Esophagus squamous epithelium (tissue), 4 donors: Measurements from ENCODE around the gene FHOD3.

Source experiments
- CTCF ChIP-seq, 6 experiments: fragments of 450-650 bp in 4 of 6; fragments of 200-600 bp in 2 of 6; sonication (generic) in 2 of 6; IDR thresholded peaks; one replicate each; pipeline ENCODE4 v1.5.1; 2016 to 2019; ENCODE audit warnings: antibody characterized with exemption in 6 of 6, mild to moderate bottlenecking in 4 of 6, moderate library complexity in 4 of 6
- POLR2A ChIP-seq, 4 donors: fragments of 450-650 bp; IDR thresholded peaks; one replicate each; pipeline ENCODE4 v1.6.1; 2017; ENCODE audit warnings: antibody characterized with exemption in 4 of 4, mild to moderate bottlenecking in 4 of 4, moderate library complexity in 3 of 4

DNA sequence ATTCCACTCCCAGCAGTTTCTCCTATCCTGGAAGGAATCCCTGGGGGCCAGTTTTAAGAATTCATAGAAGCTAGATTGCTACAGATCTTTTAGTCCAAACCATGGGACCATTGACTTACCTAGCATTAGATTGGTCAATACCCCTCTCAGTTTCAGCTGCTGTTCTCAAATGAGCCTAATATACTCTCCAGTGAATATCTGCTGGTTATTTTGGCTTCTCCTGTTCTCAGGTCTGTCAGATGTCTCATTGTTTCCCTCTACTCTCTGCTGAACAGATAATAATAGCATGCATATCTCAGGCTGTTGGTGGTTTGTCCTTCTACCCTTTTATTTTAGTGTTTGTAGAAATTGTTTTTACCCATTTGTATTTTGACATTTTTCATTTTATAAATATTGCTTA, 99.5 kb downstream of the FHOD3 start:
- TF ChIP-seq CTCF (IDR thresholded peaks at IDR 0.05), result no peak
- TF ChIP-seq POLR2A (IDR thresholded peaks at IDR 0.05), result no peak
